SHP77 (cell line): ENCODE measurements around the gene PLEKHG3.

ENCODE experiments used
- DNase-seq, 2 experiments: peaks; one replicate each; lab custom pipeline; 2025; lab: John Stamatoyannopoulos, UW

PLEKHG3 gene

GRCh38 chr14:64706593-64707193 is 2.5 kb downstream of the PLEKHG3 start:
- DNase-seq, result no peak

- no peak for DNase-seq
Measured at GRCh38 chr14:64707661-64708060, 3.4 kb downstream of the PLEKHG3 start.

- DNase-seq, result no peak
Measured at GRCh38 chr14:64708148-64709004, 4.2 kb downstream of the PLEKHG3 start.

- DNase-seq, result no peak
Measured at GRCh38 chr14:64709126-64709525, 4.9 kb downstream of the PLEKHG3 start.

GRCh38 chr14:64711039-64711438 is 6.8 kb downstream of the PLEKHG3 start:
- DNase-seq, result no peak

GRCh38 chr14:64713677-64714076 is 9.5 kb downstream of the PLEKHG3 start:
- no peak for DNase-seq

GRCh38 chr14:64714432-64715025 is 10.3 kb downstream of the PLEKHG3 start:
- DNase-seq, result no peak

GRCh38 chr14:64715146-64715627 is 11.0 kb downstream of the PLEKHG3 start:
- no peak for DNase-seq

GRCh38 chr14:64715628-64716412 is 11.6 kb downstream of the PLEKHG3 start:
- DNase-seq, result no peak

GRCh38 chr14:64717870-64718269 is 13.6 kb downstream of the PLEKHG3 start:
- DNase-seq, result peak in 1 of 2 experiments; percentile 27

GRCh38 chr14:64718762-64719161 is 14.5 kb downstream of the PLEKHG3 start:
- no peak for DNase-seq

- DNase-seq, result no peak
Measured at GRCh38 chr14:64719601-64720000, 15.4 kb downstream of the PLEKHG3 start.

- peak; percentile 39 to 68 for DNase-seq
Measured at GRCh38 chr14:64720131-64720576, 15.9 kb downstream of the PLEKHG3 start.

- DNase-seq, result no peak
Measured at GRCh38 chr14:64721391-64721791, 17.2 kb downstream of the PLEKHG3 start.

GRCh38 chr14:64721899-64722298 is 17.7 kb downstream of the PLEKHG3 start:
- DNase-seq, result no peak

- DNase-seq, result no peak
Measured at GRCh38 chr14:64722842-64723447, 18.7 kb downstream of the PLEKHG3 start.

GRCh38 chr14:64723691-64724577 is 19.7 kb downstream of the PLEKHG3 start:
- DNase-seq, result no peak

GRCh38 chr14:64724578-64724930 is 20.3 kb downstream of the PLEKHG3 start:
- no peak for DNase-seq

- DNase-seq, result no peak
Measured at GRCh38 chr14:64725261-64725815, 21.1 kb downstream of the PLEKHG3 start.

GRCh38 chr14:64725879-64726584 is 21.8 kb downstream of the PLEKHG3 start:
- DNase-seq, result no peak
